Fibroblast of the conjunctiva (primary cell): ENCODE data around the gene RNASEL.
"Not testable (repeated sequence)": the region's sequence is repeated elsewhere in the genome, so short reads cannot be mapped to it uniquely, and the experiment has no call there.

Experiments
- DNase-seq: peaks from one replicate; pipeline ENCODE4 v3.0.0-alpha.2; 2010; ENCODE audit warnings: low read depth

Gene RNASEL

GRCh38 chr1:182560392-182560984 lies 28.6 kb downstream of the RNASEL start:
- DNase-seq = no peak

GRCh38 chr1:182556279-182556678 lies 32.8 kb downstream of the RNASEL start:
- no peak for DNase-seq

GRCh38 chr1:182555493-182555892 lies 33.6 kb downstream of the RNASEL start:
- no peak for DNase-seq

- DNase-seq = no peak
Observed at GRCh38 chr1:182552527-182552926, 36.5 kb downstream of the RNASEL start.

- DNase-seq = no peak
Observed at GRCh38 chr1:182549811-182550210, 39.2 kb downstream of the RNASEL start.

GRCh38 chr1:182549346-182549745 lies 39.7 kb downstream of the RNASEL start:
- no peak for DNase-seq

GRCh38 chr1:182533896-182534295 lies 55.2 kb downstream of the RNASEL start:
- DNase-seq = no peak

- DNase-seq = not testable (repeated sequence)
Observed at GRCh38 chr1:182528206-182528605, 60.9 kb downstream of the RNASEL start.

- DNase-seq = no peak
Observed at GRCh38 chr1:182527680-182528079, 61.4 kb downstream of the RNASEL start.

- no peak for DNase-seq
Observed at GRCh38 chr1:182525342-182525741, 63.7 kb downstream of the RNASEL start.
